ENCODE measurements around the gene HNRNPA1L2. TPM values are rescaled to one million over a fixed set of nuclear protein-coding genes. Genes with fewer than 3 reads are reported as not detected.
A peak's percentile ranks its signal among the peaks of the same experiment; 100 is the strongest.

Gene HNRNPA1L2
- total RNA-seq, 2 experiments from 2014 or later = 7.8 to 9.2 TPM

DNA sequence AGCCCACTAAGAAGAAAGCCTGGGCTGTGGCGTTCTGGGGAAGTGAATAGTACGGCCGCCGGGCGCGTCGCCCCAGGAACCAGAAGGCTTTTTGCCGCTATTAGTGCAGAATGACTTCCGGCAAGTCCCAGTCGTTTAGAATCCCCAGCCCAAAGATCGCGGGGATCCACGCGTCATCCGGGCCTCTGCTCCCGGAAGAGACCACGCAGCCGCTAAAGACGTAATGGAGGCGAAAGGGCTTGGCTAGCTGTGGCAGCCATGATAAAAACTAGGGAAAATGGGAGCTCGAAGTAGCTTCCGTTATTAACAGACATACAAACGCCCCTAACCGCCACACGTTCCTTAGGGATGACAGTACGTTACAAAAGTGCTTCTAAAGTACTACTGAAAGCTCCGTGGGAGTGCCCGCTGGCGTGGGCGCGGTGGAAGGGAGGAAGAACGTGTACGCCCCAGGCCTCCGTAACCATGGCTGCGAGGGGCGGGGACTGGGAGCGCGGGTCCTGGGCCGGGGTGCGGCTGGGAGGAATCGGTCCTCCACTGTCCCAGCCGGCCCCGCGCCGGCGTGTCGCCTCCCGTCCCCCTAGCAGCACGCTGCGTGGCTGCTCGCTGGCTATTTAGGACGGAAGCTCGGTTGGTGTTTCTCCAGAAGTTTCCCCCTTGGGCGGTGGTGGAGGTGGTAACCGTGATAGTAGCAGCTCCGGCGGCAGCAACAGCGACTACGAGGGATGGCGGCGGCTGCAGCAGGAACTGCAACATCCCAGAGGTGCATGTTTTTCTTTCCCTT, 10.2 kb downstream of the HNRNPA1L2 start, which contains the start of gene SUGT1:
Gene SUGT1 (plus strand): TSS at position 641 of the 784 bp plus-strand sequence. CDS start 85 bp downstream, at position 726.
- H3K9me3 Mint-ChIP-seq = no peaks in the 10 kb centered on the region
- no peak within 1 kb of the TSS for H3K27ac Mint-ChIP-seq
- POLR2A ChIA-PET = interaction anchor here (0.5 to 2.6 kb wide), 8 partner anchors 9 to 458 kb away, joined by 3 to 23 read pairs (median 3); partner anchors contain the start of gene VPS36
- intact Hi-C loops (cut with micrococcal nuclease) = loop anchor here (5.0 kb wide), 2 partner anchors 35 to 195 kb away; partner anchors contain the start of gene CKAP2
- ATAC-seq (peak; percentile 97), DNase-seq (peak; percentile 96)
- H3K4me3 Mint-ChIP-seq = no peak within 1 kb of the TSS
- CTCF ChIA-PET = interaction anchor here (0.9 to 3.8 kb wide), 15 partner anchors 10 to 202 kb away, joined by 3 to 33 read pairs (median 5); partner anchors contain the start of genes HNRNPA1L2 and VPS36
- H3K4me1 Mint-ChIP-seq (ENCODE audit: low read depth) = peaks cover 20% of the 10 kb centered on the region
- H3K27me3 Mint-ChIP-seq = no peaks in the 10 kb centered on the region
- peaks cover 17% of the 10 kb centered on the region for H3K36me3 Mint-ChIP-seq (ENCODE audit: low read depth)
- TF ChIP-seq, protein P1, sequence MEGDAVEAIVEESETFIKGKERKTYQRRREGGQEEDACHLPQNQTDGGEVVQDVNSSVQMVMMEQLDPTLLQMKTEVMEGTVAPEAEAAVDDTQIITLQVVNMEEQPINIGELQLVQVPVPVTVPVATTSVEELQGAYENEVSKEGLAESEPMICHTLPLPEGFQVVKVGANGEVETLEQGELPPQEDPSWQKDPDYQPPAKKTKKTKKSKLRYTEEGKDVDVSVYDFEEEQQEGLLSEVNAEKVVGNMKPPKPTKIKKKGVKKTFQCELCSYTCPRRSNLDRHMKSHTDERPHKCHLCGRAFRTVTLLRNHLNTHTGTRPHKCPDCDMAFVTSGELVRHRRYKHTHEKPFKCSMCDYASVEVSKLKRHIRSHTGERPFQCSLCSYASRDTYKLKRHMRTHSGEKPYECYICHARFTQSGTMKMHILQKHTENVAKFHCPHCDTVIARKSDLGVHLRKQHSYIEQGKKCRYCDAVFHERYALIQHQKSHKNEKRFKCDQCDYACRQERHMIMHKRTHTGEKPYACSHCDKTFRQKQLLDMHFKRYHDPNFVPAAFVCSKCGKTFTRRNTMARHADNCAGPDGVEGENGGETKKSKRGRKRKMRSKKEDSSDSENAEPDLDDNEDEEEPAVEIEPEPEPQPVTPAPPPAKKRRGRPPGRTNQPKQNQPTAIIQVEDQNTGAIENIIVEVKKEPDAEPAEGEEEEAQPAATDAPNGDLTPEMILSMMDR (IDR thresholded peaks at IDR 0.05) = peak; percentile 72

DNA sequence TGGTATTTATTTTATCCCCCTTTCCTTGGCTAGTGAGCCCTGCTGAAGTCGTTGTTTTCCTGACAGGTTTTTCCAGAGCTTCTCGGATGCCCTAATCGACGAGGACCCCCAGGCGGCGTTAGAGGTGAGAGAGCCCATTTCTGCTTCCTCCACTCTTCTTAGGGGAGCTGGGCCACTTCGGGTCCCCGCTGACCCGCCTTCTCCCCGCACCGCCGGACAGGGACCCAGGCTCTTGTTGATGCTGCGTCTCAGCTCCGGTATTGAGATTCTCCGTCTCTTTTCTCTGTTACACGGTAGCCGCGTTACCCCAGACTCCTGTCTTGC, 10.7 kb downstream of the HNRNPA1L2 start:
- intact Hi-C loops (cut with micrococcal nuclease) = loop anchor here (5.0 kb wide), 2 partner anchors 36 to 196 kb away; partner anchors contain the start of gene CKAP2
- Mint-ChIP-seq H3K27ac (no peak overlapping the region), H3K4me3 (no peak overlapping the region), H3K9me3 (no peaks in the 10 kb centered on the region), H3K27me3 (no peaks in the 10 kb centered on the region), H3K4me1 (ENCODE audit: low read depth) (peaks cover 20% of the 10 kb centered on the region), H3K36me3 (ENCODE audit: low read depth) (peaks cover 17% of the 10 kb centered on the region)
- ATAC-seq = peak; percentile 37
- POLR2A ChIA-PET = interaction anchor here (0.5 to 2.6 kb wide), 5 partner anchors 9 to 458 kb away, joined by 3 to 23 read pairs (median 6); partner anchors contain the start of gene VPS36
- no peak for DNase-seq
- CTCF ChIA-PET = interaction anchor here (0.9 to 3.8 kb wide), 15 partner anchors 8 to 203 kb away, joined by 3 to 33 read pairs (median 5); partner anchors contain the start of genes HNRNPA1L2 and VPS36
- TF ChIP-seq, protein P1 (IDR thresholded peaks at IDR 0.05) = no peak

DNA sequence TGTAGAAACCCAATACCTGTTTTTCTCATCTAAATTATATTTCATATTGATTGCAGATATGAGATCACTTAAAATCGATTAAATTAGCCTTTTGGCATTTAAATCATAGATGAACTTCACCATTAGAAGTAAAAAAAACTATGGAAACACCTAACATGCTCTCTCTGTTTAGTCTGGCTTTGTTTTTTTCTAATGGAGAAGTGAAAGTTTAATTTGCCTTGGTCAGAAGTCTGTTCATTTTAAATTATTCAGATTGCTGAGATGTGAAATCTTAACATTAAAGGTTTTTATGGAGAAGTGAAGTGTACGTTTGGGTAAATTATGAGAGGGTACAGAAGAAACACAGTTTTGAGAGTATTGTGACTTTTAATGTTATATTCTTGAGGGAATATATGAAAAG, 17.1 kb downstream of the HNRNPA1L2 start:
- peaks cover 14% of the 10 kb centered on the region for H3K36me3 Mint-ChIP-seq (ENCODE audit: low read depth)
- intact Hi-C loops (cut with micrococcal nuclease) = no loop called here
- POLR2A ChIA-PET = no interaction called here

DNA sequence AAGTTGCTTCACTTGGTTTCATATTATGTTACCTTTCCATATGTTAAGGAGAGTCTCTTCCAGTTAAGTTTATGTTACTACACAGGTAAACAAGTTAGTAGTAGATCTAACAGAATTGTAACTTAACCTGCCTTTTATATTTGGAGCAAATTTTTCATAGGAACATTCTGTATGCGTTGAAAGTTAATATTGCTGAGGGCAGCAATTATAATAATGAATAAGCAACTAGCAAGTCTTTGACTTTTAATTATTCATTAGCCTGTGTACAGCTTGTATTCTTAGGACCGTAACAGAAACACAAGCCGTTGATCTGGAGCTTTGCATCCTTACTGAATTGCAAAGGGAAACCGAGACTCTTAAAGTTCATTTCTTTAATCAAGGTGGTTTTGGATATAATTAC, 22.0 kb downstream of the HNRNPA1L2 start:
- peaks cover 22% of the 10 kb centered on the region for H3K36me3 Mint-ChIP-seq (ENCODE audit: low read depth)

More for the DNA sequence above, 17.1 kb downstream of the HNRNPA1L2 start:
- CTCF ChIA-PET = no interaction called here
- DNase-seq = no peak
- H3K4me3 Mint-ChIP-seq = no peak overlapping the region
- H3K27ac Mint-ChIP-seq = peak overlapping the region; percentile 30
- H3K9me3 Mint-ChIP-seq = no peaks in the 10 kb centered on the region
- TF ChIP-seq, protein P1 (IDR thresholded peaks at IDR 0.05) = no peak
- no peaks in the 10 kb centered on the region for H3K27me3 Mint-ChIP-seq
- peaks cover 9% of the 10 kb centered on the region for H3K4me1 Mint-ChIP-seq (ENCODE audit: low read depth)
- no peak for ATAC-seq

More for the DNA sequence above, 22.0 kb downstream of the HNRNPA1L2 start:
- Mint-ChIP-seq H3K4me1 (ENCODE audit: low read depth) (peaks cover 5% of the 10 kb centered on the region), H3K27ac (no peak overlapping the region), H3K9me3 (no peaks in the 10 kb centered on the region), H3K27me3 (no peaks in the 10 kb centered on the region), H3K4me3 (no peak overlapping the region)
- DNase-seq = no peak
- no peak for ATAC-seq
- ChIA-PET POLR2A (interaction anchor here (1.3 kb wide), 1 partner anchor 12 kb away, joined by 6 read pairs; the partner anchor contains the start of gene SUGT1), CTCF (interaction anchor here (1.0 to 2.4 kb wide), 4 partner anchors 11 to 304 kb away, joined by 4 to 33 read pairs (median 10); partner anchors contain the start of gene SUGT1)
- TF ChIP-seq, protein P1 (IDR thresholded peaks at IDR 0.05) = no peak
- intact Hi-C loops (cut with micrococcal nuclease) = no loop called here
